ENCODE data around the gene IRF9. TPM values are rescaled to one million over a fixed set of nuclear protein-coding genes. Genes with fewer than 3 reads are reported as not detected.

The IRF9 gene
- total RNA-seq, 1 donor from 2014 or later = 44.8 TPM

GRCh38 chr14:24145690-24146452 lies 15.2 kb upstream of the IRF9 start:
- intact Hi-C loops (cut with DNase I) = no loop called here
- DNase-seq (ENCODE audit: low spot score) = no peak

GRCh38 chr14:24146453-24146977 lies 14.6 kb upstream of the IRF9 start, which contains the start of gene PSME2:
Gene PSME2 (minus strand): TSS chr14:24146610. CDS start chr14:24146581, 29 bp downstream.
- peak; percentile 97 for DNase-seq (ENCODE audit: low spot score)
- intact Hi-C loops (cut with DNase I) = no loop called here

- DNase-seq (ENCODE audit: low spot score) = peak; percentile 99
- intact Hi-C loops (cut with DNase I) = no loop called here
These were observed 13.9 kb upstream of the IRF9 start, which contains the start of gene RNF31 for GRCh38 chr14:24146978-24147760. Gene RNF31 (plus strand): TSS chr14:24147498. CDS start chr14:24147699, 201 bp downstream.

- intact Hi-C loops (cut with DNase I) = no loop called here
- DNase-seq (ENCODE audit: low spot score) = no peak
These were observed 13.2 kb upstream of the IRF9 start for GRCh38 chr14:24147761-24148428.

- intact Hi-C loops (cut with DNase I) = no loop called here
- no peak for DNase-seq (ENCODE audit: low spot score)
These were observed 11.6 kb upstream of the IRF9 start for GRCh38 chr14:24149302-24149969.

GRCh38 chr14:24150061-24150460 lies 11.0 kb upstream of the IRF9 start:
- intact Hi-C loops (cut with DNase I) = no loop called here

GRCh38 chr14:24150567-24150966 lies 10.5 kb upstream of the IRF9 start:
- DNase-seq (ENCODE audit: low spot score) = no peak
- intact Hi-C loops (cut with DNase I) = no loop called here

More at GRCh38 chr14:24150061-24150460, 11.0 kb upstream of the IRF9 start:
- DNase-seq (ENCODE audit: low spot score) = no peak

GRCh38 chr14:24150993-24151392 lies 10.1 kb upstream of the IRF9 start:
- no peak for DNase-seq (ENCODE audit: low spot score)
- intact Hi-C loops (cut with DNase I) = no loop called here

GRCh38 chr14:24151404-24152080 lies 9.5 kb upstream of the IRF9 start:
- intact Hi-C loops (cut with DNase I) = no loop called here
- no peak for DNase-seq (ENCODE audit: low spot score)

GRCh38 chr14:24155100-24155499 lies 6.0 kb upstream of the IRF9 start:
- DNase-seq (ENCODE audit: low spot score) = no peak
- intact Hi-C loops (cut with DNase I) = no loop called here

GRCh38 chr14:24156840-24157239 lies 4.2 kb upstream of the IRF9 start:
- intact Hi-C loops (cut with DNase I) = no loop called here
- no peak for DNase-seq (ENCODE audit: low spot score)

- intact Hi-C loops (cut with DNase I) = no loop called here
- DNase-seq (ENCODE audit: low spot score) = no peak
These were observed 3.7 kb upstream of the IRF9 start for GRCh38 chr14:24157331-24157730.

GRCh38 chr14:24159777-24160498 lies 1.1 kb upstream of the IRF9 start:
- intact Hi-C loops (cut with DNase I) = loop anchor here (2.0 kb wide), 2 partner anchors 23 to 101 kb away; partner anchors contain the start of gene PSME1

GRCh38 chr14:24160499-24160849 lies 591 bp upstream of the IRF9 start:
- intact Hi-C loops (cut with DNase I) = loop anchor here (2.0 kb wide), 2 partner anchors 24 to 102 kb away; partner anchors contain the start of gene PSME1
- no peak for DNase-seq (ENCODE audit: low spot score)

More at GRCh38 chr14:24159777-24160498, 1.1 kb upstream of the IRF9 start:
- no peak for DNase-seq (ENCODE audit: low spot score)

- DNase-seq (ENCODE audit: low spot score) = no peak
These were observed 1.0 kb downstream of the IRF9 start for GRCh38 chr14:24162093-24162492.

GRCh38 chr14:24164518-24164991 lies 3.5 kb downstream of the IRF9 start:
- intact Hi-C loops (cut with DNase I) = no loop called here
- no peak for DNase-seq (ENCODE audit: low spot score)

More at GRCh38 chr14:24162093-24162492, 1.0 kb downstream of the IRF9 start:
- intact Hi-C loops (cut with DNase I) = no loop called here

- intact Hi-C loops (cut with DNase I) = no loop called here
- DNase-seq (ENCODE audit: low spot score) = no peak
These were observed 4.7 kb downstream of the IRF9 start for GRCh38 chr14:24165785-24166184.
